B cell (primary cell): ENCODE measurements around the gene OXTR. TPM values are rescaled to one million over a fixed set of nuclear protein-coding genes. Genes with fewer than 3 reads are reported as not detected.

Source experiments
- ATAC-seq: fragments of 200-7000 bp; cut with Tn5 transposase; one replicate; pipeline ENCODE4 v1.10.0; 2021; ENCODE audit warnings: low read depth, mild to moderate bottlenecking, moderate number of reproducible peaks, moderate library complexity
- CTCF ChIA-PET: fragments of 350-600 bp; sonication (Branson Sonifier 250); formaldehyde crosslinking; loops from one replicate; lab custom pipeline; 2021; ENCODE audit warnings: antibody characterized with exemption, inconsistent platforms; lab: Charles Lee
- POLR2A ChIA-PET: fragments of 350-600 bp; sonication (Branson Sonifier 250); formaldehyde crosslinking; loops from one replicate; lab custom pipeline; 2021; ENCODE audit warnings: antibody characterized with exemption; lab: Charles Lee
- DNase-seq: peaks from one replicate; pipeline ENCODE4 v3.0.0; 2013
- H2AFZ ChIP-seq: 2 replicates; pipeline ENCODE4 v1.6.1; 2012; ENCODE audit warnings: mild to moderate bottlenecking, low read depth, low read length; ENCODE audit not compliant: insufficient read depth, poor library complexity, severe bottlenecking
- H3K27ac ChIP-seq, 2 donors: 1 replicate in 1 of 2; 2 replicates in 1 of 2; pipeline ENCODE4 v1.5.1; 2012 to 2013; ENCODE audit warnings: low read length in 2 of 2, mild to moderate bottlenecking in 2 of 2, moderate library complexity in 1 of 2
- H3K27me3 ChIP-seq, 4 experiments: fragments of 200-600 bp in 1 of 4; sonication (generic) in 1 of 4; replicated peaks in 1 of 4; 1 replicate in 2 of 4; 2 replicates in 2 of 4; pipeline versions ENCODE4 v1.6.1 to v1.7.0; 2013 to 2016; ENCODE audit warnings: low read length in 3 of 4, mild to moderate bottlenecking in 2 of 4, mixed read lengths in 1 of 4, moderate library complexity in 1 of 4; ENCODE audit not compliant: insufficient read depth in 4 of 4, control insufficient read depth in 3 of 4; ENCODE audit errors: control extremely low read depth in 1 of 4
- H3K36me3 ChIP-seq, 2 experiments: replicated peaks in 1 of 2; 1 replicate in 1 of 2; 2 replicates in 1 of 2; pipeline versions ENCODE4 v1.6.1 to v1.7.1; 2013; ENCODE audit warnings: low read length in 1 of 2; ENCODE audit not compliant: insufficient read depth in 2 of 2, control insufficient read depth in 1 of 2; ENCODE audit errors: control extremely low read depth in 1 of 2, extremely low read depth in 1 of 2
- H3K4me1 ChIP-seq, 2 donors: fragments of 200-600 bp in 1 of 2; sonication (generic) in 1 of 2; 1 replicate in 1 of 2; 2 replicates in 1 of 2; pipeline versions ENCODE4 v1.5.1 to v1.6.1; 2013 to 2017; ENCODE audit warnings: low read length in 2 of 2; ENCODE audit not compliant: control insufficient read depth in 2 of 2, insufficient read depth in 2 of 2
- H3K4me2 ChIP-seq: replicated peaks from 2 replicates; pipeline ENCODE3; 2012; ENCODE audit warnings: mild to moderate bottlenecking, low read depth, low read length; ENCODE audit not compliant: poor library complexity, severe bottlenecking
- H3K4me3 ChIP-seq, 5 experiments: fragments of 200-600 bp in 1 of 5; sonication (generic) in 1 of 5; 1 replicate in 3 of 5; 2 replicates in 2 of 5; pipeline versions ENCODE4 v1.5.1 to v1.7.0; 2011 to 2016; ENCODE audit warnings: low read length in 4 of 5, mild to moderate bottlenecking in 4 of 5, low read depth in 2 of 5, control low read depth in 1 of 5, moderate library complexity in 1 of 5; ENCODE audit not compliant: insufficient read depth in 1 of 5; ENCODE audit errors: control extremely low read depth in 1 of 5, extremely low read depth in 1 of 5
- H3K79me2 ChIP-seq: fragments of 200-600 bp; sonication (generic); one replicate; pipeline ENCODE4 v1.6.0; 2016; ENCODE audit warnings: low read length; ENCODE audit not compliant: control insufficient read depth, insufficient read depth
- H3K9ac ChIP-seq: fragments of 200-600 bp; sonication (generic); 2 replicates; pipeline ENCODE4 v1.6.1; 2017; ENCODE audit warnings: mild to moderate bottlenecking, low read length, moderate library complexity
- H3K9me3 ChIP-seq, 3 donors: one replicate each; pipeline versions ENCODE4 v1.6.1 to v1.7.1; 2013; ENCODE audit warnings: low read length in 2 of 3; ENCODE audit not compliant: control insufficient read depth in 2 of 3, insufficient read depth in 1 of 3; ENCODE audit errors: control extremely low read depth in 1 of 3
- H4K20me1 ChIP-seq: 2 replicates; pipeline ENCODE4 v1.6.0; 2012; ENCODE audit warnings: mild to moderate bottlenecking, low read length; ENCODE audit not compliant: insufficient read depth, control insufficient read depth, poor library complexity, severe bottlenecking
- H3K27ac Mint-ChIP-seq: one replicate; pipeline ENCODE4 v1.8.0; 2021; ENCODE audit warnings: mixed read lengths
- H3K27me3 Mint-ChIP-seq: one replicate; pipeline ENCODE4 v1.8.0; 2021; ENCODE audit warnings: mixed read lengths
- H3K4me1 Mint-ChIP-seq: one replicate; pipeline ENCODE4 v1.8.0; 2021; ENCODE audit warnings: mixed read lengths
- H3K4me3 Mint-ChIP-seq: one replicate; pipeline ENCODE4 v1.8.0; 2021; ENCODE audit warnings: mixed read lengths
- H3K9me3 Mint-ChIP-seq: one replicate; pipeline ENCODE4 v1.8.0; 2022; ENCODE audit warnings: mixed read lengths; ENCODE audit not compliant: insufficient read depth
- EZH2 ChIP-seq: IDR thresholded peaks from 2 replicates; pipeline ENCODE4 v1.6.1; 2012; ENCODE audit warnings: borderline replicate concordance, low read depth, mild to moderate bottlenecking, moderate library complexity, low read length; ENCODE audit not compliant: insufficient read depth, poor library complexity, severe bottlenecking
- WGBS: methylation state at CpG from one replicate; pipeline ENCODE4 v1.1.5; 2013; ENCODE audit warnings: missing lambda C conversion rate; ENCODE audit not compliant: insufficient coverage; 5-methylcytosine and 5-hydroxymethylcytosine counted together
- intact Hi-C: fragments of 100-400 bp; cut with micrococcal nuclease; formaldehyde crosslinking; loops from one replicate; pipeline ENCODE4 v1.10.0; 2022
- polyA plus RNA-seq: library from polyadenylated mRNA; depleted of rRNA; stranded (reverse); fragments of >200 nt; gene quantifications from 2 replicates; pipeline ENCODE4 v1.2.3, GENCODE V29; 2012
- total RNA-seq, 2 donors: library from RNA; stranded (reverse); fragments of 120-200 nt in 1 of 2; gene quantifications; 1 replicate in 1 of 2; 2 replicates in 1 of 2; pipeline versions ENCODE4 v1.2.3 to v1.2.4, GENCODE V29; 2013 to 2022
- TF ChIP-seq, protein P1 (sequence below): fragments of 200-600 bp; IDR thresholded peaks from one replicate; pipeline ENCODE4 v1.8.0; 2022; ENCODE audit warnings: antibody characterized with exemption, mild to moderate bottlenecking

The OXTR gene
- total and polyA plus RNA-seq, 2 donors (not counting 1 experiment from before 2014, with no cell fraction given) = 0.13 to 0.17 TPM

DNA sequence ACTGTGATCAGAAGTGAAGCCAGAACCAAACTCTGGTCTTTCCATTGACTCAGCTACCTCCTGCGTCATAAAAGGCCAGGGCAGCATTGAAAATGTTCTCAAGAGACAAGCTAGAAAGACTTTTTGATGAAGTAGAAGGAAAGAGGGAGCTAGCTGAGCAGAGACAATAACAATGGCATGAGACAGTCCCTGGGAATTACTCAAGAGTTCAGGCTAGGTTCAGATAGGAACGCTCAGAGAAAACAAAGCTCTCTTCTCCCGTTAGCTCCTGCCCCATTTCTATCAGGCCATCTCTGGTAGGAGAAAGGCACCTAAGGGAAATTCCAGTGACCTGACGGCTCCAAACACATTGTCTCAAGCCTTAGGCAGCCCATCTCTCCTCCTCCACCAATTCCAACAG, 7.0 kb upstream of the OXTR start:
- H3K27me3 ChIP-seq = peaks cover 0 to 5% (median 0%) of the 10 kb centered on the region in 4 experiments
- H3K79me2 ChIP-seq = no peaks in the 10 kb centered on the region
- no peak for TF ChIP-seq EZH2
- TF ChIP-seq, protein P1, sequence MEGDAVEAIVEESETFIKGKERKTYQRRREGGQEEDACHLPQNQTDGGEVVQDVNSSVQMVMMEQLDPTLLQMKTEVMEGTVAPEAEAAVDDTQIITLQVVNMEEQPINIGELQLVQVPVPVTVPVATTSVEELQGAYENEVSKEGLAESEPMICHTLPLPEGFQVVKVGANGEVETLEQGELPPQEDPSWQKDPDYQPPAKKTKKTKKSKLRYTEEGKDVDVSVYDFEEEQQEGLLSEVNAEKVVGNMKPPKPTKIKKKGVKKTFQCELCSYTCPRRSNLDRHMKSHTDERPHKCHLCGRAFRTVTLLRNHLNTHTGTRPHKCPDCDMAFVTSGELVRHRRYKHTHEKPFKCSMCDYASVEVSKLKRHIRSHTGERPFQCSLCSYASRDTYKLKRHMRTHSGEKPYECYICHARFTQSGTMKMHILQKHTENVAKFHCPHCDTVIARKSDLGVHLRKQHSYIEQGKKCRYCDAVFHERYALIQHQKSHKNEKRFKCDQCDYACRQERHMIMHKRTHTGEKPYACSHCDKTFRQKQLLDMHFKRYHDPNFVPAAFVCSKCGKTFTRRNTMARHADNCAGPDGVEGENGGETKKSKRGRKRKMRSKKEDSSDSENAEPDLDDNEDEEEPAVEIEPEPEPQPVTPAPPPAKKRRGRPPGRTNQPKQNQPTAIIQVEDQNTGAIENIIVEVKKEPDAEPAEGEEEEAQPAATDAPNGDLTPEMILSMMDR = no peak
- H3K9ac ChIP-seq = no peak overlapping the region
- Mint-ChIP-seq H3K4me3 (no peak overlapping the region), H3K9me3 (peaks cover 2% of the 10 kb centered on the region), H3K27ac (no peak overlapping the region), H3K4me1 (peaks cover 3% of the 10 kb centered on the region), H3K27me3 (peaks cover 11% of the 10 kb centered on the region)
- H3K4me3 ChIP-seq = no peak overlapping the region
- ChIA-PET POLR2A (no interaction called here), CTCF (interaction anchor here (1.0 kb wide), 1 partner anchor 22 kb away, joined by 3 read pairs; no protein-coding TSS in a partner anchor)
- no peaks in the 10 kb centered on the region for H3K36me3 ChIP-seq
- WGBS = 90% methylated on average over 3 of the region's 4 CpGs
- H3K4me2 ChIP-seq = no peak overlapping the region
- no peak overlapping the region for H3K27ac ChIP-seq
- no peaks in the 10 kb centered on the region for H4K20me1 ChIP-seq
- ATAC-seq (no peak), DNase-seq (no peak)
- no peaks in the 10 kb centered on the region for H3K9me3 ChIP-seq
- intact Hi-C loops = no loop called here
- H2AFZ ChIP-seq = no peak overlapping the region
- H3K4me1 ChIP-seq = no peaks in the 10 kb centered on the region

DNA sequence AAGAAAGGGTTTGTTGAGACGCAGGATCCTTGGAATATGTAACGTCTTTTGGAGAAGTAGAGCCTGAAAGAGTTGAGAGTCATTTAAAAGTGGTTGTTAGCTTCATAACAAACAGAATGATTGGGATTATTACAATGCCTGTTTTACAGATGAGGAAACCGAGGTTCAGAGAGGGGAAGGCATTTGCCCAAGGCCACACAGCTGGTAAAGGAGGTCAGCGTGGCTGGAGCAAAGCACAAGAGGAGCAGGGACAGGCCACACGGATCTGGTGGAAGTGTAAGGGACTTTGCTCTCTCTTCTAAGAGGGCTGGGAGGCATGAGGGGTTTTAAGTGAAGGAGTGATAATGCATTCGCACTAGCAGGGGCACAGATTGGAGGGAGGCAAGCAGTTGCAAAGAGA, 6.2 kb upstream of the OXTR start:
- no peak for ATAC-seq
- peaks cover 0 to 8% (median 0%) of the 10 kb centered on the region in 4 experiments for H3K27me3 ChIP-seq
- H3K79me2 ChIP-seq = no peaks in the 10 kb centered on the region
- Mint-ChIP-seq H3K4me3 (no peak overlapping the region), H3K27me3 (peaks cover 19% of the 10 kb centered on the region), H3K4me1 (peaks cover 3% of the 10 kb centered on the region), H3K27ac (no peak overlapping the region), H3K9me3 (peaks cover 2% of the 10 kb centered on the region)
- no peak for TF ChIP-seq EZH2
- TF ChIP-seq, protein P1 = no peak
- H3K9ac ChIP-seq = no peak overlapping the region
- no peaks in the 10 kb centered on the region for H3K4me1 ChIP-seq
- H3K36me3 ChIP-seq = no peaks in the 10 kb centered on the region
- intact Hi-C loops = no loop called here
- H4K20me1 ChIP-seq = no peaks in the 10 kb centered on the region
- H2AFZ ChIP-seq = no peak overlapping the region
- H3K4me3 ChIP-seq = no peak overlapping the region
- POLR2A ChIA-PET = no interaction called here
- DNase-seq = no peak
- H3K4me2 ChIP-seq = no peak overlapping the region
- CTCF ChIA-PET = no interaction called here
- H3K27ac ChIP-seq = no peak overlapping the region
- no peaks in the 10 kb centered on the region for H3K9me3 ChIP-seq
- whole genome bisulfite sequencing = 82% methylated on average over 6 of the region's 6 CpGs
